GM19099 (cell line): ENCODE results near the gene INSYN2B.

Experiments
- POLR2A ChIP-seq: IDR thresholded peaks from 3 replicates; pipeline ENCODE4 v1.6.1; 2011; ENCODE audit warnings: low read depth; ENCODE audit not compliant: insufficient read length; ENCODE audit errors: extremely low read depth

Gene INSYN2B

DNA sequence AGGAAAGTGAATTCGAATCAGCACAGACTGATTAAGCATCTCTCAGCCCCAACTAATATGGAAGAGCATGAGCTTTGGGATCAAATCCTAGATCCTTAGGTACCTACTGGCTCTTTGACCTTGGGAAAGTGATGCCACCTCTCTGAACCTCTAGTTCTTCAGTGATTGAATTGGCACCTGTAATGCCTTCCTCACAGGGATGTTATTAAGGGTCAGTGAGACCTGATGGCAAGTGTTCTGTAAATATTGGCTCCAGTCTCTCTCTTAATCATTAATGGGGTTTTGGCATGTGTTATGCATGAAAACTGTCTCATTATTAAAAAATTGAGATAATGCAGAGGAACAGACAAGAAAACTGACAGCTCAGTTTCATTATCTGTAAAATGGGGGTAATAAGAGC is 115.8 kb downstream of the INSYN2B start:
- TF ChIP-seq POLR2A = no peak

- TF ChIP-seq POLR2A = no peak
Observed at GRCh38 chr5:169862391-169862811, 117.9 kb downstream of the INSYN2B start.

DNA sequence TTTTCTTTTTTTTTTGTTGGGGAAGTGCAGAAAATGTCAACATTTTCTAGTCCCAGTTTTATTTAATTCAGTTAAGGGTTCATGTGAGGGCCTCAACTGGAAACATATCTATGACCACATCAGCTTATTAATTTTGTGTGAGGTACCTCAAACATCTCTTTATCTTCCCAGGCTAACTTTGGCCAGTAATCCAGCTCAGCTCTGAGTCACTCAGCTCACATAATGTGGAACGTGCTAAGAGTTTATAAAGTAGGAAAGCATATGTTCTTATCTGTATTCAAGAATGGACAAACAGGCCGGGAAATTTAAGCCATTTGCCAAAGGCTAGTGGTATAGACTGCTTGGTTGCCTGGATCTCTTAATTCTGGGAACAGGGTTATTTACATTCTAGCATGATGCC is 118.4 kb downstream of the INSYN2B start:
- TF ChIP-seq POLR2A = no peak

DNA sequence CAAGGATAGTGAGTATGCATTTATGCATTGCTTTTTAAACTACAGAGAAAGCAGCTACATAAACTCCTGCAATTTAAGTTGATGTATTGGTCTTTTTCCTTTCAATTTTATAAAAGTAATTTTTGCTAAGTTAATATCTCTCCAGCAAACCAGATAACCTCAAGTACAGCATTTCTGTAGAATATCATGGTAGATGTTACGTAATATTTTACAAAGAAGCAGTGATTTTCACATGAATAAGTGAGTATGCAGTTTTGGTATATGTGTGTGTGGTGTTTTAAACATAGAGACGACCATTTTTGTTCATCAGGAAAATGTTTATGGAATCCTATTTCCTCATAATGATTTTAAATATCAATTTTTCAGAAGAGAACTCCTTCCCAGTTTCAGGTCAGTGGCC is 118.9 kb downstream of the INSYN2B start:
- TF ChIP-seq POLR2A = no peak

DNA sequence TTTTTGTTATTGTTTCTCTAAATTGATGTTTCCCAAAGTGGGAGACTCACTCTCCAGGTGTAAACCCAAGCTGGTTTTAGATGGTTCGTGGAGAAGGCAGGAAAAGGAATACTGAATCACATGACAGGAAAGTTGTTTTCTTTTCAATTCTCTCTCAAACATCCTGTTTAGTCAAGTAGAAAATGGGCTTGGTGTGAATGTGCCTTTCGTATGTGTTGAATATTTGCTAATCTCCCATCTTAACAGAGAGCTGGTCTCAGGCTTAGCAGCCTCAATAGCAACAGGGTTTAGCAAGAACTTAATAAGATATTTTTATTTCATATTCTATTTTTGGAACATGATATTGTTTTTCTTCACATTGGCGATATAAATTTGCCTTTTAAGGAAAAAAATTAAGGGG is 119.7 kb downstream of the INSYN2B start:
- no peak for TF ChIP-seq POLR2A

- TF ChIP-seq POLR2A = no peak
Observed at GRCh38 chr5:169856571-169856970, 123.7 kb downstream of the INSYN2B start.

GRCh38 chr5:169851321-169851850 is 128.9 kb downstream of the INSYN2B start:
- TF ChIP-seq POLR2A = no peak

GRCh38 chr5:169850409-169850808 is 129.9 kb downstream of the INSYN2B start:
- TF ChIP-seq POLR2A = no peak

- TF ChIP-seq POLR2A = no peak
Observed at GRCh38 chr5:169848792-169849191, 131.5 kb downstream of the INSYN2B start.

DNA sequence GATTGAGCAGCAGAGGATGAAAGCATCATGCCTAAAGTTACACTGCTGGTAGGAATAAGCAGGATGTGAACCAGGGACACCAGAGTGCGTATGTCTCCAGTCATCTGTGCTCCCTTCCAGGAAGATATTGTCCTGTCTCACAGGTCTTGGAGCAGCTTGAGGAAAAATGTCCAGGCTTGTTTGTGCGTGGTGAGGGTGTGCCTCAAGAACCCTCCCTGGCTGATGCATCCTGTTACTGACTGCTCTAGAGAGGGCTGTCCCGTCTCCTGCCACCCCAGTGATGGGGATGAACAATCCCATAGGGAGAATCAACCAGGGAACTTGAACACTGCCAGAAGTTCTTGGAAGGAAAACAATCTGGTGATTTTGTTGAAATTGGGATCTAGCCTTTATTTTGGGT is 132.0 kb downstream of the INSYN2B start:
- TF ChIP-seq POLR2A = no peak

- no peak for TF ChIP-seq POLR2A
Observed at GRCh38 chr5:169847519-169847918, 132.8 kb downstream of the INSYN2B start.

GRCh38 chr5:169842699-169843098 is 137.6 kb downstream of the INSYN2B start:
- TF ChIP-seq POLR2A = no peak

GRCh38 chr5:169840405-169840804 is 139.9 kb downstream of the INSYN2B start:
- no peak for TF ChIP-seq POLR2A

DNA sequence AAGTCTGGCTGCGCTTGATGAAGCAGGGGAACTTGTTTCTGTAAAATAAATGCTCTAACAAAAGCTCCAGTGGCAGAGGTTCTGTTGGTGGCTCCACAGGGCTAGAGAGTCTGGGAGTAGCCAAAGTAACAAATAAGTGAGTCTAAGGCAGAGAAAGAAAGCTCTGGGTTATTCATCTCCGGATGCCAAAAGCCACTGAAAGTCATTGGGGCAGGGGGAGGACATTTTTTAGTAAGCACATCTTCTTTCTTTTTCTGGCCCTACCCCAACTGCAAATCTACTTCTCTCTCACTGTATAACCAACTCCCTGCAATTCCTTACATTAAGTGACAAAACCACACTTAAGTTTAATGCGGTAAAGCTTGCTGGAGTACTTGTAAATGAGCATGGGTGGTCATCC is 141.6 kb downstream of the INSYN2B start:
- TF ChIP-seq POLR2A = no peak

GRCh38 chr5:169837686-169838085 is 142.6 kb downstream of the INSYN2B start:
- TF ChIP-seq POLR2A = no peak

- TF ChIP-seq POLR2A = no peak
Observed at GRCh38 chr5:169836835-169837536, 143.3 kb downstream of the INSYN2B start.

- TF ChIP-seq POLR2A = no peak
Observed at GRCh38 chr5:169832845-169833244, 147.4 kb downstream of the INSYN2B start.
